ENCODE measurements around the gene LPO.

The LPO gene

GRCh38 chr17:58268326-58268725 lies 29.9 kb downstream of the LPO start:
- Histone ChIP-seq H3K27ac (ENCODE audit: insufficient read depth, low read depth, low read length, poor library complexity, severe bottlenecking) (no peak overlapping the region), H3K27me3 (ENCODE audit: control insufficient read depth, insufficient read depth, low read length, poor library complexity, severe bottlenecking) (peaks cover 6% of the 10 kb centered on the region), H3K36me3 (ENCODE audit: control insufficient read depth, insufficient read depth, low read length) (no peaks in the 10 kb centered on the region), H3K4me1 (ENCODE audit: control insufficient read depth, insufficient read depth, low read length) (no peaks in the 10 kb centered on the region), H3K9me3 (ENCODE audit: control insufficient read depth, low read length) (no peaks in the 10 kb centered on the region), H3K4me3 (ENCODE audit: insufficient read depth, low read depth, low read length) (no peak overlapping the region)
- 93 to 94% methylated on average over 12 of the region's 12 CpGs for WGBS, 2 experiments

- Histone ChIP-seq H3K27ac (ENCODE audit: insufficient read depth, low read depth, low read length, poor library complexity, severe bottlenecking) (no peak overlapping the region), H3K27me3 (ENCODE audit: control insufficient read depth, insufficient read depth, low read length, poor library complexity, severe bottlenecking) (no peaks in the 10 kb centered on the region), H3K9me3 (ENCODE audit: control insufficient read depth, low read length) (no peaks in the 10 kb centered on the region), H3K36me3 (ENCODE audit: control insufficient read depth, insufficient read depth, low read length) (no peaks in the 10 kb centered on the region), H3K4me3 (ENCODE audit: insufficient read depth, low read depth, low read length) (no peak overlapping the region), H3K4me1 (ENCODE audit: control insufficient read depth, insufficient read depth, low read length) (no peaks in the 10 kb centered on the region)
- 89 to 96% methylated on average over 5 to 6 of the region's 6 CpGs for WGBS, 2 experiments
Measured at GRCh38 chr17:58268774-58269556, 30.6 kb downstream of the LPO start.

- Histone ChIP-seq H3K27me3 (ENCODE audit: control insufficient read depth, insufficient read depth, low read length, poor library complexity, severe bottlenecking) (no peaks in the 10 kb centered on the region), H3K4me3 (ENCODE audit: insufficient read depth, low read depth, low read length) (no peak overlapping the region), H3K4me1 (ENCODE audit: control insufficient read depth, insufficient read depth, low read length) (no peaks in the 10 kb centered on the region), H3K27ac (ENCODE audit: insufficient read depth, low read depth, low read length, poor library complexity, severe bottlenecking) (no peak overlapping the region), H3K36me3 (ENCODE audit: control insufficient read depth, insufficient read depth, low read length) (no peaks in the 10 kb centered on the region), H3K9me3 (ENCODE audit: control insufficient read depth, low read length) (no peaks in the 10 kb centered on the region)
- 84 to 92% methylated on average over 9 of the region's 9 CpGs for WGBS, 2 experiments
Measured at GRCh38 chr17:58269557-58270291, 31.3 kb downstream of the LPO start.

- 91% methylated on average over 15 of the region's 15 CpGs for WGBS, 2 experiments
- Histone ChIP-seq H3K4me3 (ENCODE audit: insufficient read depth, low read depth, low read length) (no peak overlapping the region), H3K27me3 (ENCODE audit: control insufficient read depth, insufficient read depth, low read length, poor library complexity, severe bottlenecking) (no peaks in the 10 kb centered on the region)
Measured at GRCh38 chr17:58270476-58271215, 32.3 kb downstream of the LPO start.

GRCh38 chr17:58271216-58271931 lies 33.0 kb downstream of the LPO start:
- Histone ChIP-seq H3K4me1 (ENCODE audit: control insufficient read depth, insufficient read depth, low read length) (no peaks in the 10 kb centered on the region), H3K27ac (ENCODE audit: insufficient read depth, low read depth, low read length, poor library complexity, severe bottlenecking) (no peak overlapping the region), H3K4me3 (ENCODE audit: insufficient read depth, low read depth, low read length) (no peak overlapping the region), H3K9me3 (ENCODE audit: control insufficient read depth, low read length) (no peaks in the 10 kb centered on the region), H3K27me3 (ENCODE audit: control insufficient read depth, insufficient read depth, low read length, poor library complexity, severe bottlenecking) (no peaks in the 10 kb centered on the region), H3K36me3 (ENCODE audit: control insufficient read depth, insufficient read depth, low read length) (no peaks in the 10 kb centered on the region)
- 93 to 94% methylated on average over 21 of the region's 21 CpGs for WGBS, 2 experiments

More at GRCh38 chr17:58270476-58271215, 32.3 kb downstream of the LPO start:
- Histone ChIP-seq H3K9me3 (ENCODE audit: control insufficient read depth, low read length) (no peaks in the 10 kb centered on the region), H3K27ac (ENCODE audit: insufficient read depth, low read depth, low read length, poor library complexity, severe bottlenecking) (no peak overlapping the region), H3K36me3 (ENCODE audit: control insufficient read depth, insufficient read depth, low read length) (no peaks in the 10 kb centered on the region), H3K4me1 (ENCODE audit: control insufficient read depth, insufficient read depth, low read length) (no peaks in the 10 kb centered on the region)

GRCh38 chr17:58272367-58273280 lies 34.2 kb downstream of the LPO start:
- Histone ChIP-seq H3K27ac (ENCODE audit: insufficient read depth, low read depth, low read length, poor library complexity, severe bottlenecking) (no peak overlapping the region), H3K27me3 (ENCODE audit: control insufficient read depth, insufficient read depth, low read length, poor library complexity, severe bottlenecking) (no peaks in the 10 kb centered on the region), H3K36me3 (ENCODE audit: control insufficient read depth, insufficient read depth, low read length) (no peaks in the 10 kb centered on the region), H3K9me3 (ENCODE audit: control insufficient read depth, low read length) (no peaks in the 10 kb centered on the region), H3K4me1 (ENCODE audit: control insufficient read depth, insufficient read depth, low read length) (no peaks in the 10 kb centered on the region), H3K4me3 (ENCODE audit: insufficient read depth, low read depth, low read length) (no peak overlapping the region)
- WGBS, 2 experiments, result 90 to 94% methylated on average over 12 of the region's 12 CpGs

- no peak overlapping the region for H3K4me3 ChIP-seq (ENCODE audit: insufficient read depth, low read depth, low read length)
- no peak overlapping the region for H3K27ac ChIP-seq (ENCODE audit: insufficient read depth, low read depth, low read length, poor library complexity, severe bottlenecking)
- H3K4me1 ChIP-seq (ENCODE audit: control insufficient read depth, insufficient read depth, low read length), result no peaks in the 10 kb centered on the region
- H3K36me3 ChIP-seq (ENCODE audit: control insufficient read depth, insufficient read depth, low read length), result no peaks in the 10 kb centered on the region
- 94% methylated on average over 15 of the region's 15 CpGs for WGBS, 2 experiments
- H3K27me3 ChIP-seq (ENCODE audit: control insufficient read depth, insufficient read depth, low read length, poor library complexity, severe bottlenecking), result no peaks in the 10 kb centered on the region
- no peaks in the 10 kb centered on the region for H3K9me3 ChIP-seq (ENCODE audit: control insufficient read depth, low read length)
Measured at GRCh38 chr17:58273453-58274104, 35.2 kb downstream of the LPO start.

GRCh38 chr17:58275417-58275816 lies 37.0 kb downstream of the LPO start:
- 93% methylated on average over 10 of the region's 10 CpGs for WGBS, 2 experiments
- no peaks in the 10 kb centered on the region for H3K36me3 ChIP-seq (ENCODE audit: control insufficient read depth, insufficient read depth, low read length)
- no peaks in the 10 kb centered on the region for H3K9me3 ChIP-seq (ENCODE audit: control insufficient read depth, low read length)
- H3K27ac ChIP-seq (ENCODE audit: insufficient read depth, low read depth, low read length, poor library complexity, severe bottlenecking), result no peak overlapping the region
- no peaks in the 10 kb centered on the region for H3K4me1 ChIP-seq (ENCODE audit: control insufficient read depth, insufficient read depth, low read length)
- H3K4me3 ChIP-seq (ENCODE audit: insufficient read depth, low read depth, low read length), result no peak overlapping the region
- no peaks in the 10 kb centered on the region for H3K27me3 ChIP-seq (ENCODE audit: control insufficient read depth, insufficient read depth, low read length, poor library complexity, severe bottlenecking)

GRCh38 chr17:58276423-58276822 lies 38.0 kb downstream of the LPO start:
- whole genome bisulfite sequencing, 2 experiments, result 54% methylated on average over 2 of the region's 2 CpGs
- no peaks in the 10 kb centered on the region for H3K9me3 ChIP-seq (ENCODE audit: control insufficient read depth, low read length)

More at GRCh38 chr17:58276423-58276822, 38.0 kb downstream of the LPO start:
- Histone ChIP-seq H3K27me3 (ENCODE audit: control insufficient read depth, insufficient read depth, low read length, poor library complexity, severe bottlenecking) (no peaks in the 10 kb centered on the region), H3K4me3 (ENCODE audit: insufficient read depth, low read depth, low read length) (no peak overlapping the region), H3K36me3 (ENCODE audit: control insufficient read depth, insufficient read depth, low read length) (no peaks in the 10 kb centered on the region), H3K4me1 (ENCODE audit: control insufficient read depth, insufficient read depth, low read length) (no peaks in the 10 kb centered on the region), H3K27ac (ENCODE audit: insufficient read depth, low read depth, low read length, poor library complexity, severe bottlenecking) (no peak overlapping the region)
